GM20431 (cell line): Measurements from ENCODE around the gene CDH23.

Experiments
- in situ Hi-C: fragments of 300-500 bp; cut with MseI, MboI; formaldehyde crosslinking; loops from one replicate; pipeline ENCODE4 v1.15.0; 2020; ENCODE audit warnings: low sequenced_read_pairs; ENCODE audit not compliant: unreplicated experiment

CDH23 gene

DNA sequence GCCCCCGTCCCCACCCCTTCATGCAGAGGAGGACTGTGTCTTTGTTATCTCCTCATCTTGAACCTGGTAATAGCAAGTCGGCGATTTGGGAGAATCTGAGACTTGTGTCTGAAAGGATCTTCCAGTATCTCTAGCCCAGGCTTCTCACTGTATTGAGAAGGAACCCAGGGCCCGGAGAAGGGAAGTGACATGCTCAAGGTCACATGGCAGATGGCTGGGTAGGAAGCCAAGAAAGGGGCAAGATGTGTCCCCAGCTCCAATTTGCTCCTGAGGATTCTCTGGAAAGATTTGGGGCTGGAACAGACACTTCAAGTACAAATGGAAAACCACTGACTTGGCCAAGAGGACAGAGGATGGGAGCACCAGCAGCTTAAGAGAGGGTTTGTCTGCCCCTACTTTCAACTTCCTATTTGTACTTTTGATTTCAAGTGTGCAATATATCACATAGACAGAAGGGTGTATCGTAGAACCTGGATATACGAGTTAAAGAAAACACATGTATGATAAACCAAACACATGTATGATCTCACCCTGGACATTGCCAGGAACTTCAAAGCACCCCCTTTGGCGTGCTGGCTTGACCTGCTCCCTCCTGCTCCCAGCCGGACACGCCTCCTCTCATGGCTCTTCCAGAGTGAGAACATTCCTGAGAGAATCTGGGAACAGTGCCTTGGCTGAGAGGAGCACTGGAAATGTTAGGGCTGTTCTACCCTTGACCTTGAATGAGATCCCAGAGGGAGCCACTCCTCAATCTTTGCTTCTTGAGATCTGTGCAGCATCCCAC is 79.7 kb downstream of the CDH23 start:
- in situ Hi-C loops: no loop called here

DNA sequence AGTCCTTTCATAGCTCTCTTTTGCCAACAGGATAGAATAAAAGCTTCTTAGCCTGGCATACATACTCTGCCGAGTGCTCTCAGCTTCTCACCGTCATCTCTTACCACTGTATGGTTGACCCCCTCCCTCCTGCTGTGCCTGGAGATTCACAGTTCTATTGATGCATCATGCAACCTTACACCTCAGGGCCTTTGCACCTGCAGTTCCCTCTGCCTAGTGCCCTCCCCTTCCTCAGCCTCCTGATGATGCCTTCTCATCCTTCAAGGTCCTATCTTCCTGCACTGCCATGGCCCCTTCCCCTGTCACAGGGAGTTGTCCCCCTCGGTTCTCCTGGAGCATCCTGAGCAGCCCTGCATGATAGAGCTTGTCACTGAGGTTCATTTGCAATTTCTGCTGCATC is 81.5 kb downstream of the CDH23 start:
- in situ Hi-C loops: no loop called here

DNA sequence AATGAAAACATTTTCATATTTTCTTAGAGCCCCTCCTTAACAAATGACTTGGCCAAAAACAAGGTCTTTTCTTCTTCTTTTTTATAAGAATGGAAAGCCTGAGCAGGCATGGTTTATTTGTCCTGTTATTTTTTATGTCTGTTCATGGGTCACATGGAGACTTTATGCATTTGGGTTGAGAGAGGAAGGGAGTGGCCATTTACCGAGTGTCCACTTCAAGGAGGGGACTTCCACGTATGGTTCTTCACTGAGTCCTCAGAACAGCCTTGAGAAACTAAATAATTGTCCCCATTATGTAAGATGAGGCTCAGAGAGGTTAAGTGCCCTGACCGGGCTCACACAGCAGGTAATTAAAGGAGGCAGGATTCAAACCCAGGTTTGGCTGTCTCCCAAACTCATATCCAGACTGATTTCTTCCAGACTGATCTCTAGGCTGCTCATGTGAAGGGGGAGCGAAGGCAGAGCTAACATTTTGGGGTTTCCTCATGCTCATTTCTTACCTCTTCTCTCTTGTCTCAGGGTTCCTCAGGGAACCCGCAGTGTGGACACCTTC is 82.2 kb downstream of the CDH23 start:
- in situ Hi-C loops: no loop called here

DNA sequence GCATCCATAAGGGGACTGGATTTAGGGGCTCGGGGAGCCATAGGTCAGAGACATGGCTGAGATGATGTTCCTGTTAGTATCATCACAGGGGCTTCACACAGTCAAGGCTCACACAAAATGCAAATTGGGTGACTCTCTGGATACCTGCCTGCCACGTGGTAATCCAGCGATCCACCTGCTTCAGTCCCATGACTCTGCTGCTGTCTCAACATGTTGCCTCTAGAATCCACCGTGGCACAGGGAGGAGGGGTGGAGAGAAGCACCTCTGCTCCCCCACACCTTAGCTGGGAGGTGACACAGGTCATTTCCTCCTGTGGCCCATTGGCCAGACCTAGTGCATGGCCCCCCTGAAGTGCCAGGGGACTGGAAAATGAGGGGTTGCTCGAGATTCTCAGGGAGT is 83.1 kb downstream of the CDH23 start:
- in situ Hi-C loops: no loop called here

DNA sequence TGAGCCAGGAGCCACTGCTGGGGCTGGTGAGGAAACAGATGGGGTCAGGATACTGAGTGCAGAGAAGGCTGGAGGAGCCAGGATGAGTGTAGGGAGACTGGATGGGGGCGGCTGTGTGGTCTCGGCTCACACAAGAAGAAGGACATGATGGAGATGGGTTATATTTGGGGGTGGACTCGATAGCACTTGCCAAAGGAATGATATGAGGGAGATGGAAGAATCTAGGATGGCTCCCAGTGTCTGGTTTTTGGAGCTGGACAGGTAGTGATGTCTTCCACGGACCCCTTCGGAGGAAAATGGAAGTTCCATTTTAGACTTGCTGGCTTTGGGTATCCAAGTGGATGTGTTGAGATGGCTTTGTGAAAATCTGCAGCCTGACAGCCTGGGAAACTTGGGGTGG is 83.9 kb downstream of the CDH23 start:
- in situ Hi-C loops: no loop called here

DNA sequence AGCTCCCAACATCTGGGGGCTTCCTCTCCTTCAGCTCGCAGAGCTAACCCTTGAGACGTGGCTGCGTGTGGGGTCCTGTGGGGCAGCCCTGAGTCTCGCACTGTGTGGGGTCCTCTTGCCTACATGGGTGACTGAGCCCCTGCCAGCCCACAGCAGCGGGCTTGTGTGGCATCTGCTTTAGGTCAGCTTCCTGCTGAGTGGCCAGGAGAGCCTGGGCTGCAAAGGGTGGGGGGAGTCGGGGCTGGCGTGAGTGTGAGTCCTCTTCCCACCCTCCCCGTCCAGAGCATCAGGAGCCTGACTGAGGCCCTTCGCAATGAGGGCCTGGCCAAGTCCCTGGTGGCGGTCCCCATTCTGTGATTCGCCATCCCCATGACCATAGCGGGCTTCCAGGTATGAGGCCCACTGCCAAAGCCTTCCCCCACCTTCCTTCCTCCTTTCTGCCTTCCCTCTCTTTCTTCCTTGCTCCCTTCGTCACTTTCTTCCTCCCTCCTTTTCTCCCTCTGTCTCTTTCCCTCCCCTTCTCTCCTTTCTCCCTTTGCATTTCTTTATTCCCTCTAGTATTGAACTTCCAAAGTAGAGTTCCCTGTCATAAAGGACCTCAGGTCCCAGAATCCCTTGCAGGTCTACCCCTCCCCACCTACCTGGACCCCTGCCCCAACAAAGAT is 85.2 kb downstream of the CDH23 start:
- in situ Hi-C loops: no loop called here

DNA sequence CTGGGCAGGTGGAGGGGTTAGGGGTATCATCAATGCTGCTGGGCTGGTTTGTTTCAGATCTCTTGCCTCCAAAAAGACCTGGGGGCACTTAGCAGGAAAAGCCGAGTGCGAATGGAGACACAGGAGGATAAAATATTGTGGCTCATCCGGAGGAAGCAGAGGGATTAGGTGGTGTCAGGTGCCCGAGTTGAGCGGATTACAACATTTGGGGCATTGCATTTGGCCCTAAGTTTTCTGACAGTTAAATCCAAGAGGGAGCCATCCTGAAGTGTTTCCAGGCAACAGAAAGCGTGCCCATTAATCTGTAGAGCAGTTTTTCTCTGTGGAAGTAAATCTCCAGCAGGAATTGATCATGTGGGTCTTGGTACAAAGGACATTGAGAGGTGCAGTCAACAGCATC is 85.9 kb downstream of the CDH23 start:
- in situ Hi-C loops: no loop called here

DNA sequence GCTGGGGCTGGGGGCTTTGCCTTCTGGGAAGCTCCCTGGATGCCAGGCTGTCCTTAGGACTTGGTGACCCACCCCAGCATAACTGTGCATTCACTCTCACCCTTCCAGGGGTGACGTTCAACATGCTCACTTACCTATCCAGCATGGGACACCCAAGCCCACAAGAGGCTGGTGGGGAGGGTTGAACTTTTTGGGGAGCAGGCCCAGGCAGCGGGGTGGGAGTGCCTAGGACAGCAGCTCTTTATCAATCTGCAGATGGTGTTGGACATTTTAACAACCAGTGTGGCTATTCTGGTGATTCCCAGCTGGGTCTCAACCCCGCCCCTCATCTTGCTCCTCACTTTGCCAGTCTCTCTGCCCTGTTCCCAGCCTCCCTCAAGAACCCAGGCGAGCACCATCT is 86.4 kb downstream of the CDH23 start:
- in situ Hi-C loops: no loop called here

DNA sequence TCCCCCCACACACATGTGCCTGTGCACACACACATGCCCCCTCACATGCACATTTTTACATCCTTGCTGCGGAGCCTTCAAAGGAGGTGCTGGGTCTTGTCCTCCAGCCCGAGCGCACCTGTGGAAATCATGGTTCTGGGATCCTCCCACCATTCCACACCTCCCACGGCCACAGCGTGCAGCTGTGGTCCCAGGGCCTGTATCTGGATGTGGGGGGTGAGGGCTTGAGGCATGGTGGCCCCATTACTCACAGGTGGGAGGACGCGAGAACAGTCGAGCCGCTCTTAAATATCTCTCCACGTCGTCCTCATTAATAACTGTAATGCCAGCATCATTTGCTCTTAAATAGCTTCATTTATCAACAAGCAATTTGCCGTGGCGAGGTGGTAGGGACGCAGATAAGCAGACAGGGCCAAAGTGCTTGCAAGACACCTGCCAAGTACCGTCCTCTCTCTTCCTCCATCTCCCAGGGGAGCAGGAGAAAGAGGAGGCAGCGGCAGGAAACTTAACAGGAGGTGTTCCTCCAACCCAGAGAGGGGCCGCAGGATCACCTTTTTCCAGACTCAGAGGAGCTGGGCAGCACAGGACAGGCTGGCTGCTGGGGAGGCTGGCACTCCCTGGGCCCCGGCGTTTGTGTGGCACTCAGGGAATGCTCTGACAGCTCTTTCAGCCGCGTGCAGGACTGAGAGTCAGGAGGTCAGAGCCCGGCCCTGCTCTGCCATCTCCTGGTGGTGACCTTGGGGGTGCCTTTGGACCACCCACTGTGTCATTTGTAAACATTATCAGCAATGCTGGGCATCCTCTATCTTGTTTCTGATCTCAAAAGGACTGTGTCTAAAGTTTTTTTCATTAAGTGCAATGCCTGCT is 87.4 kb downstream of the CDH23 start:
- in situ Hi-C loops: no loop called here

DNA sequence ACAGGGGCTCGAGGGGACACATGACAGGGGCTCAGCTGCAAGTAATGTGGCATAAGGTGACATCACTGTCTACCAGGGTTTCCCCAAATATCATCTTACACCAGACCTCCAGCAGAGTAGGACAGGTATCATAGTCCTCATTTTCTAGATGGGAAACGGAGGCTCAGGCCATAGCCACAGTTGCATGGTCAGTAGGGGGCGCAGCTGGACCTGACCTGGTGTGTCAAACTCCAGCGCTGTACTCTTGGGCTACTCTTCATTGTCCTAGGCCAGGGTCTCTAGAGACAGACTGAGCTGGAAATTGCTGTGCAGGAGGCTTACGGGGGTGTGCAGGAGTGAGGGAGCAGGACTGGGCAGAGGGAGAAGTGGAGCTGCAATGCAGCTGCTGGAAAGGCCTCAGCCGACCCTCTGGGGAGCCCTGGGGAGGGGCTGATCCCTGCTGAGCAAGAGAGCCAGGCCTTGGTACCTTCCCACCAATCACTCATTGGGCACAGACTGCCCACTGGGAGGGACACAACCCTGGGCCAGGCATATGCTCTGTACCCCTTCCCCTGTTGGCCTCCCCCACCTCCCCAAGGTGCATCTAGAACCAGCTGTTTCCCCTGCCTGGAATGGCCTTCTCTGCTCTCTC is 89.9 kb downstream of the CDH23 start:
- in situ Hi-C loops: no loop called here

DNA sequence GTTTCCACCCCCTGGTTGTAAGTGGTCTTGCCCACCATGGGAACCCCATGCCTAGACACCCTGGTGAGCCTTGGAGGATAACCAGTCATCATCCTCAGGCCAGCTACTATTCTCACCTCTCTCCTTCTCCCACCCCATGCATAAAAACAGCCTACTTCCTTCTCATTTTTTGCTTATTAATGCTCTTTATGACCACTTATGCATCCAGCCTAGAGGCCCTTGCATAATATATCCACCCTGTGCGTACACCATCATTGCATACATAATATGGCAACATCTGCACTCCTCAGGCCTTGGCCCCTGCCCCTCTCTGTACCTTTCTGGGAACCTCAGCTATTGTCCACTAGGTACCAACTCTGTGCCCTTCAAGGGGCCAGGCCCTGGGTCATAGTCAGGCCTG is 91.0 kb downstream of the CDH23 start:
- in situ Hi-C loops: no loop called here

DNA sequence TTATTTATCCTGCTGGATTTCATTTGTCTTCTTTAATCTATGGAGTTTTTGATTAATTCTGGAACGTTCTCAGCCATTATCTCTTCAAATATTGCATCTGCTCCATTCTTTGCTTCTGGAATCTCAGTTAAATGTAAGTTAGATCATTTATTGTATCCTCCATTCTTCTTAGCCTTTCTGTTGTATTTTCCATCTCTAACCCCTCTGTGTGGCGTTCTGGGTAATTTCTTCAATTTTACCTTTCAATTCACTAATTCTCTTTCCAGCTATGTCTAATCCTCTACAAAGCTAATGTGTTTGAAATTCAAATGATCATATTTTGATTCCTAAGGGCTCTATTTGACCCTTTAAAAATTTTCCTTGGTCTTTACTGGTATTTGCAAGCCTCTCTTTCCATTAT is 92.4 kb downstream of the CDH23 start:
- in situ Hi-C loops: no loop called here

DNA sequence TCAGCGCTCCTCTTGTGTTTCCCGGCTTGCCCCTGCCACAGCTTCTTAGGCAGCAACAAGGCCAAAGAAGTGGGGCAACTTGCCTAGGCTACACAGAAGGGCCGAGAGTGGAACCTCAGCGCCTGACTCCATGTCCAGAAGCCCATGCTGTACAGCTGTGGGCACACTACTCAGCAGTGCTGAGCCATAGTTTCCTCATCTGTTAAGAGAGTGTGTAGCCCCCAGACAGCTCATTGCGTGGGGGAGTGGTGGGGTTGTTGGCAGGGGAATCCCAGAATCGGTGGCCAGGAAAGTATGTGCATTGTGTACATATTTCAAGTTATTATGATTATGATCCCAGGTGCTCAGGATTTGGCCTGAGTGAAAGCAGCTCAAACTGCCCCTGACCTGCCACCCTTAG is 96.2 kb downstream of the CDH23 start:
- in situ Hi-C loops: no loop called here

DNA sequence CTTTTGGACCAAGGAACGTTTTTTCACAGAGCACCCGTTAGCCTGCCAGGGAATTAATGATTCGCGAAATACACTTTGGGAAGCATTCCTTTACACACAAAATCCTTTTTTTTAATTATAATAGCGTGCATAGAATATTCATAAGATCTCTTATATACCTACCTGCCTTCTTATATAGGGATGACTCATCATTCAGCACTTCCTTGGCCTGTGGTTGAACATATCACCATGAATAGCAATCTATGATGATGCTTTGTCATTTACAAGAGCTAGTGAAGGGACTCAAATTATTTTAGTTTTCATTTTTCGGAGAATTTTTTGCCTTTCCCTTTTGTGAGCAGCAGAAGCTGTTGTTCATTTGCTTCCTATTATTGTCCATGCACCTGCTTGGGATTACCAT is 97.0 kb downstream of the CDH23 start:
- in situ Hi-C loops: no loop called here

DNA sequence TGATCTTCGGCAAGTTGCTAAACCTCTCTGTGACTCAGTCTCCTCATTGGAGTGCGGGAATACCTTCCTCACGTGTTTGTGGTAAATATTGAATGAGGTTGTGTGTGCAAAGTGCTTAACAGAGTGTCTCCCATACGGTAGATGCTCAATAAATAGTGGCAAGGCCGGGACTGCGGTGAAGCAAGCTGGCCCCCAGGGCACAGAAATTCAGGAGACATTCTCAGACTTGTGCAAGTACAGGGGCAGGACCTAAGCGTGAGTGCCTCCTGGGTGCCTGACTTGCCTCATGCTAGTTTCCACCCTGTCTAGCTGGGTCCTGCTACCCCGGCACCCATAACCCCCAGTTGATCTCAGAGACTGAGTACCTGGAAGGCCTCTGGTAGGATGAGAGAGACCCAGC is 97.8 kb downstream of the CDH23 start:
- in situ Hi-C loops: no loop called here

DNA sequence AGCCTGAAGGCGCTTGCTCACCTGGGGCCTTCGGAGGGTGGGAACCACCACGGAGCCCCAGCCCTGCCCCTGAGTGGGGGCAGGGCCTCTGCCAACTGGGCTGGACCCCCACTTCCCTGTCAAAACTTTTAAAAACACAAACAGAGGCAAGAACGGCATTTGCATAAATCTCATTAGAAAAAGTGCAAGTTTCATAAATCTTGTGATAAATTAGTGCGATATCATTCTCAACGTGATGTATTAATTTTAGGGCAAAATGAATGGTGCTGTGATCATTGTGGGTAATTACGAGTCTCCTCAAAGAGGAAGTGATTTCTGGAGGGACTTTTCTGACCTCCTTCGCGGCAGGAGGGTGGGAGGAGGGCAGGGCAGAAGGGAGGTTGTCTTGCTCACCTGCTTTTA is 98.3 kb downstream of the CDH23 start:
- in situ Hi-C loops: no loop called here

DNA sequence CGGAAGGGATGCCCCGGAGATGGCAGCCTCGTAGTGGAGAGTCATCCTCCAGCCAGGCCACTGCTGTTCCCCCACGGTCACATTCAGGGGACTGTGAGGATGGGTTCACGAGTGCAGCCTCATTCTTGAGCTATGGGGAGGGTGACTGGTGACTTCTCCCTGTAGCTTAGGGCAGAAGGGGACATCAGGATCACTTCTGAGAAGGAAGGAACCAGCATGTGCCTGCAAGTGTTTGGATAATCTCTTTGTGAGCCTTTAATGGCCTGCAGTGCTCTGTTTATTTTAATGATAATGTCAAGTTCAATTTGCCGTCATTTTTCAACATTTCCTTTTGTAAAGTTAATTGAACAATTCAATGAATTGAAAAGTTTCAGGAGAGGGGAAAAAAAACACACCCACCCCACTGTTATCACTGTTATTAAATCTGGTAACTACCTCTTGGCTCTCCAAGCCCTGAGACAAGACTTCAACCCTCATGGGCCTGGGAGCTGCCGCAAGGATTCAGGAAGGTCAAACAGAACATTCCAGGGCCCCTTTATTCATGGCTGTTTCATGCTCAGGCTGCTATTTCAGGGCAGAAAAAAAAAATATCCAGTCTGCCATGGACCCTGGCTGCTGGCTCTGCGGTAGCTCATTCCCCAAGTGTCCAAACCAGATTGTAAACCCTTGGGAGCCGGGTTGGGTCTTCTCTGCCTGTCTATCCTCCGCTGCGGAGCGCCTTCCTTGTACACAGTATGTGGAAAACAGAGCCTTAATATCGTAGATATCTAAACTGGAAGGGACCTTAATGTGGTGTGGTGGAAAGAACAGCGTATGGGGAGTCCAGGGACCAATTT is 100.4 kb downstream of the CDH23 start:
- in situ Hi-C loops: no loop called here

DNA sequence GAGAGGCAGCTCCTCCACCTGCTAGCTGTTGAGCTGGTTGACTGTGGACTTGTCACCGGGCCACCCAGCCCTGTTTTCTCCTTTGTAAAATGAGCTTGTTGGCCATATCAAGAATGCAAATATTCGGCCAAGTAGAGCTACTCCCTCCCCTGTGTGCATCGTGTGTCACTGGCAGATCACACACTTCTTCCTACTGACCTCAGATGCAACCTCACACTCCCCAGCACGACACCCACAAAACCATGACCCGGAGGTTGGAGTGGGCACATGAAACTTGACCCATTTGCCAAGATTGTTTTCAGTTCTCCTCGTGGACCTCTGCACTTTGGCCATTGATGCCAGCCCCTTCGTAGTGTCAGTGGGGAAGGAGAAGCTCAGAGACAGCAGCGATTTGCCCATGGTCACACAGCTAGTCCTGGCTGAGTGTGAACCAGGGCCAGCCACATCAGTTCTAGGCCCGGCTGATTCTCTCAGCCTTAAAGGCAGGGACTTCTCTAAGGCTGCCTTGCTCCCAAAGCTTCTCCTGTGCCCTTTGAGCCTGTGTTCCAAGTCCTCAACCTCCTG is 101.1 kb downstream of the CDH23 start:
- in situ Hi-C loops: no loop called here

DNA sequence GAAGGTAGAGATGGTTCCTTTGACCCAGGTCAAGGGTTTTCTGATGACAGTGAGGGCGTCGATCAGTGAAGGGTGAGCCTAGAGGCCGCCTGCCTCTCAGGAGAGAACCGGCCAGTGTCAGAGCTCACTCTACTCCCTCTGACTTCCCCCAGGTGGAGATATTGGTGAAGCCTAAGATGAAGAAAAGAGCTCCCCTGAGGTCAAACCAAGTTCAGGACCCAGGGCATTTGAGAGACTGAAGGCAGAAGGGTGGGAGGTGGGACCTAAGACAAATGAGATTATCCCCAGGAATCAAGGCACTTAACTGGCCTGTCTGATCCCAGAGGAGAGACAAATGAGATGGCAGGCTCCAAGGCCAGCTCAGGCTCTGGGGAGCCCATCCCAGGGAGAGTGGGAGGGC is 104.7 kb downstream of the CDH23 start:
- in situ Hi-C loops: no loop called here
